HEK293 (cell line): ENCODE measurements around the gene SUPV3L1.
"Not testable (repeated sequence)": the region's sequence is repeated elsewhere in the genome, so short reads cannot be mapped to it uniquely, and the experiment has no call there.

Experiments
- ZBTB1 ChIP-seq: fragments of 450-650 bp; formaldehyde crosslinking; IDR thresholded peaks from 2 replicates; pipeline ENCODE4 v1.5.1; 2016; ENCODE audit warnings: missing biosample characterization, missing genetic modification characterization
- ZNF558 ChIP-seq: fragments of 450-650 bp; formaldehyde crosslinking; IDR thresholded peaks from 2 replicates; pipeline ENCODE4 v1.5.1; 2016; ENCODE audit warnings: missing biosample characterization, missing genetic modification characterization
- ZNF785 ChIP-seq: fragments of 450-650 bp; formaldehyde crosslinking; IDR thresholded peaks from 2 replicates; pipeline ENCODE4 v1.5.1; 2016; ENCODE audit warnings: missing biosample characterization, missing genetic modification characterization
- TF ChIP-seq, protein P1 (sequence below): fragments of 450-650 bp; formaldehyde crosslinking; IDR thresholded peaks from 2 replicates; pipeline ENCODE4 v1.5.1; 2016; ENCODE audit warnings: missing biosample characterization, missing genetic modification characterization
- TF ChIP-seq, protein P2 (sequence below): fragments of 450-650 bp; formaldehyde crosslinking; IDR thresholded peaks from 2 replicates; pipeline ENCODE4 v1.5.1; 2016; ENCODE audit warnings: missing biosample characterization, missing genetic modification characterization

DNA sequence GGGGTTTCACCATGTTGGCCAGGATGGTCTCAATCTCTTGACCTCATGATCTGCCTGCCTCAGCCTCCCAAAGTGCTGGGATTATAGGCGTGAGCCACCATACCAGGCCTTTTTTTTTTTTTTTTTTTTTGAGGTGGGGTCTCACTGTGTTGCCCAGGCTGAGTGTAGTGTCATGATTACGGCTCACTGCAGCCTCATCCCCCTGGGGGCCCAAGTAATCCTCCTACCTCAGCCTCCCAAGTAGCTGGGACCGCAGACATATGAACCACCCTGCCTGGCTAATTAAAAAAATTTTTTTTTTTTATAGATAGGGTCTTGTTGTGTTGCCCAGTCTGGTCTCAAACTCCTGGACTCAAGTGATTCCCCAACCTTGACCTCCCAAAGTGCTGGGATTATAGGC lies 38.0 kb upstream of the SUPV3L1 start:
- TF ChIP-seq ZNF558 (tag by site-specific recombination); ZNF785; ZBTB1: not testable (repeated sequence)
- TF ChIP-seq, protein P1, sequence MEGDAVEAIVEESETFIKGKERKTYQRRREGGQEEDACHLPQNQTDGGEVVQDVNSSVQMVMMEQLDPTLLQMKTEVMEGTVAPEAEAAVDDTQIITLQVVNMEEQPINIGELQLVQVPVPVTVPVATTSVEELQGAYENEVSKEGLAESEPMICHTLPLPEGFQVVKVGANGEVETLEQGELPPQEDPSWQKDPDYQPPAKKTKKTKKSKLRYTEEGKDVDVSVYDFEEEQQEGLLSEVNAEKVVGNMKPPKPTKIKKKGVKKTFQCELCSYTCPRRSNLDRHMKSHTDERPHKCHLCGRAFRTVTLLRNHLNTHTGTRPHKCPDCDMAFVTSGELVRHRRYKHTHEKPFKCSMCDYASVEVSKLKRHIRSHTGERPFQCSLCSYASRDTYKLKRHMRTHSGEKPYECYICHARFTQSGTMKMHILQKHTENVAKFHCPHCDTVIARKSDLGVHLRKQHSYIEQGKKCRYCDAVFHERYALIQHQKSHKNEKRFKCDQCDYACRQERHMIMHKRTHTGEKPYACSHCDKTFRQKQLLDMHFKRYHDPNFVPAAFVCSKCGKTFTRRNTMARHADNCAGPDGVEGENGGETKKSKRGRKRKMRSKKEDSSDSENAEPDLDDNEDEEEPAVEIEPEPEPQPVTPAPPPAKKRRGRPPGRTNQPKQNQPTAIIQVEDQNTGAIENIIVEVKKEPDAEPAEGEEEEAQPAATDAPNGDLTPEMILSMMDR (tag by site-specific recombination) = not testable (repeated sequence)
- TF ChIP-seq, protein P2, sequence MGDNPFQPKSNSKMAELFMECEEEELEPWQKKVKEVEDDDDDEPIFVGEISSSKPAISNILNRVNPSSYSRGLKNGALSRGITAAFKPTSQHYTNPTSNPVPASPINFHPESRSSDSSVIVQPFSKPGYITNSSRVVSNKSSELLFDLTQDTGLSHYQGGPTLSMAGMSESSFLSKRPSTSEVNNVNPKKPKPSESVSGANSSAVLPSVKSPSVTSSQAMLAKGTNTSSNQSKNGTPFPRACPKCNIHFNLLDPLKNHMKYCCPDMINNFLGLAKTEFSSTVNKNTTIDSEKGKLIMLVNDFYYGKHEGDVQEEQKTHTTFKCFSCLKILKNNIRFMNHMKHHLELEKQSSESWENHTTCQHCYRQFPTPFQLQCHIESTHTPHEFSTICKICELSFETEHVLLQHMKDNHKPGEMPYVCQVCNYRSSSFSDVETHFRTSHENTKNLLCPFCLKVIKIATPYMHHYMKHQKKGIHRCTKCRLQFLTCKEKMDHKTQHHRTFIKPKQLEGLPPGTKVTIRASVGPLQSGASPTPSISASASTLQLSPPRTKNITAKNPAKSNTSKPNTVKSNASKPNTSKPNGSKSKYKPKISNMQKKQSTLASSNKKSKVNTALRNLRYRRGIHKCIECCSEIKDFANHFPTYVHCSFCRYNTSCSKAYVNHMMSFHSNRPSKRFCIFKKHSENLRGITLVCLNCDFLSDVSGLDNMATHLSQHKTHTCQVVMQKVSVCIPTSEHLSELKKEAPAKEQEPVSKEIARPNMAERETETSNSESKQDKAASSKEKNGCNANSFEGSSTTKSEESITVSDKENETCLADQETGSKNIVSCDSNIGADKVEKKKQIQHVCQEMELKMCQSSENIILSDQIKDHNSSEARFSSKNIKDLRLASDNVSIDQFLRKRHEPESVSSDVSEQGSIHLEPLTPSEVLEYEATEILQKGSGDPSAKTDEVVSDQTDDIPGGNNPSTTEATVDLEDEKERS (tag by site-specific recombination) = not testable (repeated sequence)
